Keratinocyte (primary cell): Measurements from ENCODE around the gene ZNF219.

Source experiments
- CTCF ChIP-seq, 3 experiments: IDR thresholded peaks in 1 of 3; conservative IDR thresholded peaks in 1 of 3; optimal IDR thresholded peaks in 1 of 3; 2 replicates in 2 of 3; 3 replicates in 1 of 3; pipeline versions ENCODE3 to v1.5.1; 2011; ENCODE audit warnings: low read length in 3 of 3, mild to moderate bottlenecking in 3 of 3, moderate library complexity in 2 of 3, control low read depth in 1 of 3, inconsistent platforms in 1 of 3; ENCODE audit not compliant: insufficient read depth in 2 of 3; ENCODE audit errors: extremely low read depth in 1 of 3
- EZH2 ChIP-seq: IDR thresholded peaks from one replicate; pipeline ENCODE4 v1.6.1; 2012; ENCODE audit warnings: inconsistent platforms, mild to moderate bottlenecking, low read length, moderate library complexity

GRCh38 chr14:21071225-21072030 lies 27.0 kb downstream of the ZNF219 start:
- no peak for TF ChIP-seq CTCF (optimal IDR thresholded peaks at IDR 0.05 in 1 of 3, IDR thresholded peaks at IDR 0.05 in 1 of 3, conservative IDR thresholded peaks at IDR 0.05 in 1 of 3; ENCODE audit: extremely low read depth in 1 of 3, insufficient read depth in 2 of 3, low read length in 3 of 3)
- no peak for TF ChIP-seq EZH2
